Kidney (tissue), 14 donors: ENCODE measurements around the gene MPLKIP. TPM values are rescaled to one million over a fixed set of nuclear protein-coding genes. Genes with fewer than 3 reads are reported as not detected.
A peak's percentile ranks its signal among the peaks of the same experiment; 100 is the strongest.

Experiments
- DNase-seq, 5 donors: peaks; one replicate each; pipeline ENCODE4 v3.0.0-alpha.2; 2013 to 2020
- FAIRE-seq: peaks from 2 replicates; lab custom pipeline; 2012; peaks lifted over from hg19 to GRCh38; lab: Jason Lieb, UNC
- H3K27ac ChIP-seq, 2 donors: one replicate each; pipeline ENCODE4 v1.7.0; 2013; ENCODE audit warnings: low read depth in 2 of 2, low read length in 2 of 2, inconsistent platforms in 1 of 2
- H3K27me3 ChIP-seq: one replicate; pipeline ENCODE4 v1.7.1; 2013; ENCODE audit warnings: low read length, inconsistent platforms; ENCODE audit not compliant: control insufficient read depth, insufficient read depth
- H3K36me3 ChIP-seq, 3 donors: one replicate each; pipeline versions ENCODE4 v1.7.0 to v1.7.1; 2013; ENCODE audit warnings: low read length in 3 of 3, control low read depth in 1 of 3, inconsistent platforms in 1 of 3; ENCODE audit not compliant: insufficient read depth in 3 of 3, control insufficient read depth in 2 of 3
- H3K4me1 ChIP-seq, 3 donors: one replicate each; pipeline versions ENCODE4 v1.7.0 to v1.7.1; 2013; ENCODE audit warnings: low read length in 3 of 3, inconsistent platforms in 1 of 3, low read depth in 1 of 3; ENCODE audit not compliant: control insufficient read depth in 2 of 3, insufficient read depth in 2 of 3
- H3K4me3 ChIP-seq, 3 donors: one replicate each; pipeline versions ENCODE4 v1.7.0 to v1.8.1; 2013; ENCODE audit warnings: low read length in 3 of 3, control low read depth in 1 of 3, inconsistent platforms in 1 of 3
- H3K9ac ChIP-seq, 3 donors: one replicate each; pipeline versions ENCODE4 v1.7.0 to v1.7.1; 2013; ENCODE audit warnings: low read length in 3 of 3, control low read depth in 1 of 3, inconsistent platforms in 1 of 3
- H3K9me3 ChIP-seq, 3 donors: one replicate each; pipeline versions ENCODE4 v1.7.0 to v1.7.1; 2013; ENCODE audit warnings: low read length in 3 of 3, control low read depth in 1 of 3, inconsistent platforms in 1 of 3; ENCODE audit not compliant: control insufficient read depth in 2 of 3, insufficient read depth in 1 of 3
- CTCF ChIP-seq: IDR thresholded peaks from 3 replicates; pipeline ENCODE4 v1.5.1; 2012; ENCODE audit warnings: mild to moderate bottlenecking, moderate library complexity, borderline replicate concordance; ENCODE audit not compliant: insufficient read depth; ENCODE audit errors: extremely low read depth
- intact Hi-C: fragments of 100-400 bp; cut with DNase I; formaldehyde crosslinking; loops from one replicate; pipeline ENCODE4 v1.11.1; 2022
- polyA plus RNA-seq: library from polyadenylated mRNA; stranded (reverse); fragments of 350-450 nt; fragmentation: Illumina TruSeq; extraction: RNeasy Lipid Tissue Mini Kit (QIAGEN cat#74804); gene quantifications from one replicate; pipeline ENCODE4 v1.2.3, GENCODE V29; 2014; ENCODE audit warnings: low read depth, low replicate concordance; ENCODE audit not compliant: insufficient read depth
- total RNA-seq: library from RNA; stranded (reverse); fragmentation: NEBNext Ultra II Directional; extraction: Animal tissue kit (Norgen Biotek cat#: 25700); gene quantifications from one replicate; pipeline ENCODE4 v1.2.1, GENCODE V29; 2021
- donor health status: control.
- donor health status: control.
- donor health status: control.
- donor health status: control.
- donor health status: control.
- donor health status: DM: yes; HTN: yes; CAD: no.
- donor health status: Normal renal cell carcinoma (clear cell type).

MPLKIP gene
- total and polyA plus RNA-seq, 2 donors from 2014 or later: 32.1 to 58.7 TPM

GRCh38 chr7:40115936-40116335 is 18.5 kb downstream of the MPLKIP start:
- H3K9me3 ChIP-seq: no peaks in the 10 kb centered on the region
- DNase-seq (peak in 1 of 5 donors; percentile 25), FAIRE-seq (no peak)
- H3K27ac ChIP-seq: no peak overlapping the region
- no peaks in the 10 kb centered on the region for H3K4me1 ChIP-seq
- H3K4me3 ChIP-seq: no peak overlapping the region
- TF ChIP-seq CTCF: no peak
- no peaks in the 10 kb centered on the region for H3K27me3 ChIP-seq
- H3K36me3 ChIP-seq: no peaks in the 10 kb centered on the region
- intact Hi-C loops: no loop called here
- no peak overlapping the region for H3K9ac ChIP-seq

- Histone ChIP-seq H3K9me3 (no peaks in the 10 kb centered on the region), H3K36me3 (no peaks in the 10 kb centered on the region), H3K27ac (no peak overlapping the region), H3K27me3 (no peaks in the 10 kb centered on the region), H3K9ac (no peak overlapping the region), H3K4me1 (no peaks in the 10 kb centered on the region), H3K4me3 (no peak overlapping the region)
- no peak for TF ChIP-seq CTCF
- DNase-seq (no peak), FAIRE-seq (no peak)
- intact Hi-C loops: no loop called here
Measured at GRCh38 chr7:40105879-40106473, 28.4 kb downstream of the MPLKIP start.

- Histone ChIP-seq H3K9ac (no peak overlapping the region), H3K4me3 (no peak overlapping the region), H3K27ac (no peak overlapping the region), H3K4me1 (no peaks in the 10 kb centered on the region), H3K36me3 (no peaks in the 10 kb centered on the region), H3K27me3 (no peaks in the 10 kb centered on the region), H3K9me3 (no peaks in the 10 kb centered on the region)
- intact Hi-C loops: no loop called here
- no peak for TF ChIP-seq CTCF
- DNase-seq: no peak
- FAIRE-seq: no peak
Measured at GRCh38 chr7:40102897-40103296, 31.5 kb downstream of the MPLKIP start.

- no peak for TF ChIP-seq CTCF
- intact Hi-C loops: no loop called here
- H3K9ac ChIP-seq: no peak overlapping the region
- no peaks in the 10 kb centered on the region for H3K36me3 ChIP-seq
- no peak overlapping the region for H3K27ac ChIP-seq
- DNase-seq: no peak
- no peaks in the 10 kb centered on the region for H3K9me3 ChIP-seq
- no peaks in the 10 kb centered on the region for H3K4me1 ChIP-seq
- FAIRE-seq: no peak
- H3K4me3 ChIP-seq: no peak overlapping the region
- no peaks in the 10 kb centered on the region for H3K27me3 ChIP-seq
Measured at GRCh38 chr7:40101201-40101600, 33.2 kb downstream of the MPLKIP start.
